ENCODE data around the gene S100A9.

The S100A9 gene

DNA sequence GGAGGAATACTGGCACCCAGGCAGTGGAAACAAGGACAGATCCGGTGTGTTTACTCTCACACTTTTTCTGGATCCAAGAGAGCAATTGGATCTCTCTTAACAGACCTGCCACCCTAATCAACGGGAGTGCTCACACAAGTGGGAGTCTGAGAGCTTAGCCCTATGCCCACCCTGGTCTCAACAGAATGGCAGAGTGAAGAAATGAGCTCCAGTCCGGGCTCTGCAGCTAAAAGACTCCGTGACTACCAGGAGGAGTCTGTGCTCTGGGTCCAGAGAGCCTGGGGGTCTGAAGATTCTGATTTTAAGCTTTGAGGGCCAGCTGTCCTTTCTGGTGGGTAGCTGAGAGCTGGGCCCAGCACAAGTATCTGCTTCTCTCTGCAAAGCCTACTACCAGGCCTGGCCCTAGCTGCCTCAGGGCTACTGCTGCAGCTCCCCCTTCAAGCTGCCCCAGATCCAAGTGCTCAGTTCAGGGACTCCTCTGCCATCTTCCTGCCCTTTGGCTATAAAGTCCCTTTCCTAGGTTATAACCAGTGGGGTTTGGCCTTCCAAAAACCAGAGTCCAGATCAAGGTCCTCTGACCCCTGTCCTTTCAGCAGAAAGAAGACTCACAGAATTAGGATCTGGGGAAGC is 3.9 kb downstream of the S100A9 start:
- no peak for DNase-seq (ENCODE audit: low read depth)

DNA sequence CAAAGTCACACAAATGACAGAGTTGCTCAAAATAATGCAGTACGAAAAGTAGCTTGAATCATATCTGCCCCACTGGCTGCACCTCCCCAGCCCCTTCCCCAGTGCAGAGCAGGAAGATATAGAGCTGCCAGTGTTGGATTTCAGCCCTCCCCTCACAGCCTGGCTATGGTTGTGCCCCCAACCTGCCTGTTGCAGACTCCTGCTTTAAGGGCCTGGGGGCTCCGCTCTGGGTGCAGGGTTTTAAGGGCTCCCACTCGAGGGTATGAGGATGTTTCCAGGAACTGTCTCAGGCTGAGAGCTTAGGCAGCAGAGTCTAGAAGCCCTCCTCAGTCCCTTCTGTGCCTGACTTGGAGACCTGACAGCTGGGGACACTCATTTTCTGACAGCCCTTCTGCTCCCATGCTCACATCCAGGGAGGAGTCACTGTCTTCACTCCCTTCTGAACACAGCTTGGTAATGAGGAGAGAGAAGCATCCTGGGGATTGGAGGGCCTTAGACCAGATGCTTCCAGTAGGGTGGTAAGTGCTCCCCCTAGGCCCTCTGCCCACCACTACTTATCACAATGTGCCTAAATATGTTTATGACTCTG is 4.6 kb downstream of the S100A9 start:
- no peak for DNase-seq (ENCODE audit: low read depth)

DNA sequence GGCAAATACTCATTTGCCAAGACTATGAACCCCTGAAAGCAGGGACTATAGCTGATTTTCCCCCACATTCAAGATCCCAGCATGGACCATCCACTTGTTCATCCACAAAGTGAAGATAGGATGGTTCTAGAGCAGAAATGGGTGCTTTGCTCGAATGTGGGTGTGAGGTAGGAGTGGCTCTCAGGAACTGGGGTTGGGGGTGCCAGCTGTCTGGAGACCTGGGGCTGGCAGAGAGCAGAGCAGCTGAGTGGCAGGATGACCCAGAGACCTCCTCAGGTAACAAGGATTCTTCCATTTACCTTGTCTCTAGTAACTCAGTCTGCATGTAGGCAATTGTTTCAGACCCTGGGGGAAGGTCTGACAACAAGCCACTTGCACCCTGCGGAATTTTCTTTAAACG is 6.0 kb downstream of the S100A9 start:
- DNase-seq (ENCODE audit: low read depth), result no peak

DNA sequence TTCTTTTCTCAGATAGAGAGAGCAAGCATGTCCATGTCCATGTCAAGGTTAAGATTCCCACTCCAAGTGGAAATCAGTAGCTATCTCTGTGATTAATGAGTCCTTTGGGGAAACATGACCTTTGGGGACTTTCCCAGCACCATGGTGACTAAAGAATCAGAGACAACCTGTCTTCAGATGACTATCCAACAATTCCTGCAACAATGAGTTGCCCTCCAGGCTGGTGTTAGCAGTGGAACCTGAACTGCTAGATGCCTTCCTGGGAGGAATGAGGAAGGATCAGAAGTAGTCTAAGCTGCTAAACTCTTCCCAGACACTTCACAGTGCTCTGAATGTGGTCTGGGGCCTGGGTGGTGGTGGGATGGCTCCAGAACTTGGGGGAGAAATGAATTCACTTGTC is 6.5 kb downstream of the S100A9 start:
- no peak for DNase-seq (ENCODE audit: low read depth)

DNA sequence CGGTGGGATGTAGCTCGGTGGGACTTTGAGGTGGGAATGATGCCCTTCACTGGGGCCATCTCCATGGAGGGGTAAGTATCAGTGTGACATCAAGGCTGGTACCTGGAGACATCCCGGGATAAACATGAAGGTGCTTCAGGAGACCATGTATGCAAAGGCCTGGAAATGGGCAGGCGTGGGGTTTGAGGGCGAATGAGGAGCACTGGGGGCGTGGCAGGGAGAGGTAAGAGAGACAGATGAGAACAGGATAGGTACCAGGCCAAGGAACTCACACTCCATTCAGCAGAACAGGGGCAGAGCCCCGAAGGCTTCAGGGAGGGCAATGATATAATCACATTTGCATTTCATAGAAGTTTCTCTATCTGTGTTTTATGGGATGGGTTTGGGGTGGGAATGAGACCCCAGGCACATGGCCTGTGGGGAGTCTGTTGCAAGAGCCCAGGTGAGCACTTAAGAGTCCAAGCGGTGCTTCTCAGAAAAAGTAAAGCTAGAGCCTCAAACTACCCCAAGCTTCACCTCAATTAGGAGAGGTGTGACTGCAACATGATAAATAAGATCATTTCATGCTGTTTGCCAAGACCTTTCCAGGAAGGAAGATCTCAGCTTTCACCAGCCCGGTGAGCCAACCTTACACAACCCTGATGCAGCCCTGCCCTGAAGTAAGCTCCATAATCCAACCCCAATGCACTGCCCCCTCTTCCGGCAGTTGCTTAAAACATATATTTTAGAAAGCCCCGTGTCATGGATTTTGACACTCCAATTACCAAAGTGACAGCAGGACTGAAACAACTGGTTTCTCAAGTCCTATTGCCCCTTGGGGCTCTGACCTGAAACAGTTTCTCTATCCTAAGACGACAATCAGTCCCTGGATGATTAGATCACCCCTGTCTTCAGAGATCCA is 7.4 kb downstream of the S100A9 start:
- DNase-seq (ENCODE audit: low read depth), result no peak

DNA sequence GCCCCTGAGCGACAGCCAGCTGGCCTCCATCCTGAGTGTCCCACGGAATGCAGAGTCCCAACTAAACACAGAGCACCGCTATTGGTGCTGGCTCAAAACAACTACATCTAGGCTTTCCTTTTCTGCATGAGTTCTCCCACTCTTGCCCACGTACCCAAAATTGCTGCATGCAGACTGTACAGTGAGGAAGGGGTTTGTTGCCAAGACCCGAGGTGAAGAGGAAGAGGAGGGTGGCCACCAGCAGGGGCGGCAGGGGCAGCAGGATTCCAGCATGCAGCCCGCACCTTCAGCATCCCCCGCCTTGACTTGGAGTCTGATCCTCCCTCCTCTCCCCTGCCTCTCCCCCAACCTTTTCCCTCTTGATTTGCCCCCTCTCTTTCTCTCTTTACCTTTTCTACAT is 8.0 kb downstream of the S100A9 start:
- DNase-seq (ENCODE audit: low read depth), result no peak

DNA sequence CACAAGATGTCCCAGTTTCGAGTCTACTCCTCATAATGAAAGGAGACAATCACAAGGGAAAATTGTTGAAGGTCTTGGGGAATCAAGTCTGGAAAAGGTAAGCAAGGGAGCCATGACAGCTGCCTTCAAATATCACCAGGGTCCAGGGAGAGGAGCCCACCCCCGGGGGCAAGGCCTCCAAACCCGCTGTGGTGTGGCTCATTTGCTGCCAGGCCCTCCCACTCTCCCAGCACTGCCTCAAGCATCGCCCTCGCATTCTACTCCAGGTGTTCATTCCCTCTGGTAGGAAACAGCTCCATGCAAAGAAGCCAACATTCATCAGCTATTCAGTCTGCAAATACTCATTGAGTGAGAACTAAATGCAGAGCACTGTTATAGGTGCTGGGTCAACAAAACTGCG is 8.6 kb downstream of the S100A9 start:
- no peak for DNase-seq (ENCODE audit: low read depth)

DNA sequence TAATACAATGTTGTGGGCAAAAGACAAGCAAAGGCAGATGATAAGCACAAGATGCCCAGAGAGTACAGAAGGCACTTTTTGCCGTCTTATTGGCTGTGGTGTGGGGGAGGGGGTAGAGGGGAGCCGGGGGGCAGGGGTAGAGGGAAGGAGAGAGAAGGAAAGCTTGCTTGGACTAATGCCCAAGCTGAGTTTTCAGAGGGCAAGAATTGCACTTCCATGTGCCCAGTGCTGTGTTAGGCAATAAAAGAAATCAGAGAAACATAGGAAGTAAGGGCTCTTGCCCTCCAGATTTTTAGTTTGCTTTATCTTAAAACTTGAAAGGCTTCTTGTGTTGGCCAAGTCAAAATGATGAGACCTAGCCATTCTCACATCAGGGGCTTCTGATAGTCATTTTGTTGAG is 9.4 kb downstream of the S100A9 start:
- DNase-seq (ENCODE audit: low read depth), result no peak

DNA sequence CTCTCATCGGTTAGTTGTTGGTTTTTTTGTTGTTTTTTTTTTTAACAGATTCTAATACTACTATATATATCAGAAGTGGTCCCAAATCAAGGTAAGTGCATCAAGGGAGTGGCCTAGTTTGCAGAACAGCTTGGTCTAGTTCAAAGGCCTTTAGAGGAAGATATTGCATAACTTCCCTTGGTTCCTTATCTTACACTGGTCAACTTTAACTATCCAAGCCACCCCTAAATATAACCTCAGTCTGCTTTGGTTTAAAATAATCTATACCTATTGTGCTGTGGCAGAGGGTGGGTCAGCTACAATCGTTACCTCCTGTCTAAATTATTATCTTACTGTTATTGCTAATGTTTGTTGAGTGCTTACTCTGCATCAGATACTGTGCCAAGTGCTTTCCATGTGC is 10.8 kb downstream of the S100A9 start:
- DNase-seq (ENCODE audit: low read depth), result no peak

DNA sequence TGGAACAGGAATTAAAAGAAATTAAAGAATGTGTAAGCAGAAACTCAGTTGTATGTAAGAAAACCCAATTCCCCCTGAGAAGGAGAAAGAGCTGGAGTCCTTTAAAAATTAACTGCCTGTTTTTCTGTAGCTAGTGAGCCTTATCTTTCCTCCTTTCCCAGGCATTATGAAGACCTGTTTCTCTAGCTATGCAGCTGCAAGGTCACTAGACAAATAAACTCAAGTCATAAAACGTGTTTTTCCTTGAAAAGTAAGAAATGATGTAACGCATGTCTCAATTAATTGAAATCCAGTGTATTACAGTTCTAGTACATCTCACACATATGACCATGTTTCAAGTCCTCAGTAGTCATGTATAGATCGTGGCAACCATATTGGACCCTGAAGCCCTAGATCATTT is 12.5 kb downstream of the S100A9 start:
- no peak for DNase-seq (ENCODE audit: low read depth)

DNA sequence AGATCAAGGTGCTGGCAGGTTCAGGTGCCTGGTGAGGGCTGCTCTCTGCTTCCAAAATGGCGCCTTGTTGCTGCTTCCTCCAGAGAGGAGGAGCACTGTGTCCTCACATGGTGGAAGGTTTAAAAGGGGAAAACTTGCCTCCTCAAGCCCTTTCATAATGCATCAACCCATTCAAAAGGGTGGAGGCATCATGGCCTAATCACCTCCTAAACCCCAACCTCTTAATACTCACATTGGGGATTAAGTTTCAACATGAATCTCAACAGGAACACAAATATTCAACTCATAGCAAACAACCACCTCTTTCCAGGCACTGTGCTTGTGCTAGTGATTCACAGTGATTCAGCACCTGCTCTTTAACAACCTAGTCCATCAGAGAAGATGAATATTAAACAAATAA is 13.6 kb downstream of the S100A9 start:
- no peak for DNase-seq (ENCODE audit: low read depth)

DNA sequence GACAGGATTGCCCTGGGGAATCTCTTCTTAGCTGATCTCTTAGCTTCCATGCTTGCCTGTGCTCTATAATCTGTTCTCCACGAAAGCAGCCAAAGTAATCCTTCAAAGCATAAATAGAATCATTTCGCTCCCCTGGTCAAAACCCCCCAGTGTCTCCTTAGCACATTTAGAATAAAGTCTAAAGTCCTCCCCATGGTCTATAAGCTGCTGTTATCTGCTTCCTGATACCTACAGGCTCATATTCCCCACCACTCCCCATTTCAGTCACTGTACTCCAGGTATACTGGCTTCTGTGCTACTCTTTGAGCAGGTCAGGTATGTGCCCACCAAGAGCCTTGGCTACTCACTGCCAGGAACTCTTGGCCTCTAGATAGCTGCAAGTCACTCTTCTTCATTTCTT is 14.9 kb downstream of the S100A9 start:
- DNase-seq (ENCODE audit: low read depth), result no peak

DNA sequence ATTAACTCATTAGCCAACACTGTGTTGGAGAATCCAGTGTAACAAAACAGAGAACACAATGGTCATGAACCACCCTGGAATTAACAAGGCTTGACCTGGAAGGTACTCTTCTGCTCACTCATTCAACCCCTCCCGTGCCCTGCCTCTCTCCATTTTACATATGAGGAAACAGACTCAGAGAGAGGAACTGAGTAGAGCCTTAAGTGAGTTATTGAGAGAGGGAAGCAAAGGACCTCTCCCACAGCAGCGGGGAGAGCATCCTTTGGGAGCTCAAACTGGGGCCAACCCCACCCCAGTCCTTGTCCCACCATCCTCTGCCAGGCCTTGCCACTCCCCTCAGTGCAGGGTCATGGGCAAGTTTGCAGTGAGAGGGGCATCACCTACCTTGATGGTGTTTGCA is 16.4 kb downstream of the S100A9 start:
- no peak for DNase-seq (ENCODE audit: low read depth)

DNA sequence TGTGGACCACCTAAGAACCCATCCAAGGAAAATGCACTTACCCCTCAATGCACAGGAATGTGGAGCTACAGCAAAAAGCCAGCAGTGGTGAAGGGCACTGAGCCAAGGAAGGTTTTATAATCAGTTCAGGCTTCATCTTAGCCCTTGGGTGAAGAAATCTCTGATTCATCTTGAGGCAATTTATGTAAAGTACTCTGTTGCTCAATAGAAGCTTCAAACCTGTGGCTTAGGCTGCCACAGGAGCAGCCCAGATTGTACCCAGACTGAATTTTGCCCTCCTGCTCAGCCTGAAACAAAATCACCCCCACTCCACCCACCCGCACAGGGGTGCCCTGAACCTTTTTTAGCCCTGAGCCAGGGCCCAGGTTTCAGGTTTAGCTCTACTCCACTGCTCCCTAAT is 17.9 kb downstream of the S100A9 start, which contains the start of gene S100A12:
TSS of gene S100A12 (minus strand) at position 111 of the 400 bp plus-strand sequence. CDS start 1,029 bp downstream, outside the sequence.
- no peak for DNase-seq (ENCODE audit: low read depth)

DNA sequence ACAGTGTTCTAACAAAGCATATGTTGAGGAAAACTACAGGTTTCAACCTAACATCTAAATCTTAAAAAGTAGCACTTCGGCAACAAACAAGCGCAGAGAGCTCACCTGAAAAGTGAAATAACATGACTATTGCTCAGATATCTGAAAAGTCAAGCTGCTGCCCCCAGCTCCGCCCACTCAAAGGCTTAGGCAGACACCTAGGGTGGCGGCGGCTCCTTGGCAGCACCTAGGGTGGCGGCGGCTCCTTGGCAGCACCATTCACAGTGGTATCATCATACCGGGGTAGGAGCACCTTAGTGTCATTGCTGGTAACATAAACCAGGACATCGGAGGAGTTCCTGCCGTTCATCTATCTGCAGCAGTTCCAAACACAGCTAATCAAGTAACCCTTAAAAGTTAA is 21.9 kb downstream of the S100A9 start:
- DNase-seq (ENCODE audit: low read depth), result no peak

DNA sequence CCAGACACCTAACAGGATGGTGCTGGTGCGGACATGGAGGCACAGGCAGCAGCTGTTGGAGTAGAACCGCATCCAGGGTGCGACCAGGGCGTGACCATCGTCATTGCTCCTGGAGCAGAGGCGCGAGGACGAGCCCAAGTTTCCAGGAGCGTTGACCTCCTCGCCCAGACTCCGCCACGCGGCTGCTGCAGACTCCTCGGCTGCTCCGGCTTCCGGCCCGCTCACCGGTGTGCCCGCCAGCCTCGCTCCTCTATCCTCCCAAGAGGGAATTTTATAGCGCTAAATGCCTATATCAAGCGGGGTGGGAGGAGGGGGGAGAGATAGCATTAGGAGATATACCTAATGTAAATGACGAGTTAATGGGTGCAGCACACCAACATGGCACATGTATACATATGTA is 23.1 kb downstream of the S100A9 start:
- DNase-seq (ENCODE audit: low read depth), result no peak

DNA sequence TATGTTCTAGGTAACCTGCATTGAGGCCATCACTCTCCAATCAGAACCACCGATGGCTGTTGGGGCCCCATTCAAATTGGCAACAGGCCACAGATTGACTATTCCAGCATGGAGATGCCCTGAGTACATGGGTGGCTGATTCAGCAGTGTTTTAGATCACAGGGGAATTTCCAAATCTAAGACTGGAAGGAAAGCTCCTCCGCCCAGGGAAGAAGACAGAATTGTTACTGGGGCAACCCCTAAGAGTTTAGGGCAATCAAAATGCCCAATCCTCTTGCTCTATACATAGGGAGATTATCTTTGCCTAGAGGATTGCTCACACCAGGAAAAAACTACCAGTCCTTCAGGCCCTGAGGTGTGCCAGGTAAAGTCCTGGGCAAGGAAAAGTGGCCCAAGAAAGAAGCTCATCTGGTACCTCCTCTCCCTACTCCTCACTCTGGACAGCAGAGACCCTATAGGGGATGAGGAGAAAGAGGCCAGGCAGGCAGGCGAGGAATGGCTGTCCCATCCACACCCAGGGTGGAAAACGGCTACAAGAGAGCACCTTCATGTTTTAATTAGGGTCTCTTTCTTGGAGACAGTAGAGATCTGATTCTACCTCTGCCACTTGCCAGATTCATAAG is 27.4 kb downstream of the S100A9 start:
- no peak for DNase-seq (ENCODE audit: low read depth)

DNA sequence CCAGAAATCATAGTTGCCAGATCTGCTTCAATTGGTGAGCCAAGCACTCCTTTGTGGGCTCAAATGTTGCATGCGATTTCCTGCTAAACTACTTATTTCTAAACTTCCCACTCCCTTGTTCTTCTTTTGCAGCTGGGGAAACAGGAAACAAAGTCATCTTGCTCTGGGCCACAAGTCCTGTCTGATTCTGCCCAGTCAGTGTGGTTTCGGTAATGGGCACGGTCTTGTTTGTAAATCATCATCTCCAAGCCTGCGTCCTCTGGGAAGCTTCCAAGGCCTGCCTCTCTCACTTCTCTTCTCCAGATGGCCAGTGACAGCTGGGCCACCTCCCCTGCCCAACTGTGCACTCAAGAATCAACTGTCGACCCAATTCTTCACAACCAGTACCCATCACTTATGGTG is 28.8 kb downstream of the S100A9 start:
- no peak for DNase-seq (ENCODE audit: low read depth)

DNA sequence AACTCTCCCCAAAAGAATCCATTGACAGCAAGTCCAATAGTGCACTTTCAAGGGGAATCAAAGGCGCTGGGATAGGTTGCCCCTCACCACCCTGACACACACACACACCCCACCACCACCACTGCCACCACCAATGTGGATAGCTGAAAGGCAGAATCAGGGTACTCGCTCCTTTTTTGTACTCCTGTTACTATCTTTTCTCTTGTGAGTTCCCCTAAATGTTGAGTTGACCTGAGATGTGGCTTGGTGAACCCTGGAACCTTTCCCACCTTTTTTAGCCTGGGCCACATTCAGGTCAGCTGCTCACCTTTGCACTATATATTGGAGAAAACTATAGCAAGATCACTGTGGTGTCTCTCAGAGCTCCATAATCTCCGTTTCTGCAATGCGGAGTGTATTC is 29.3 kb downstream of the S100A9 start:
- no peak for DNase-seq (ENCODE audit: low read depth)

DNA sequence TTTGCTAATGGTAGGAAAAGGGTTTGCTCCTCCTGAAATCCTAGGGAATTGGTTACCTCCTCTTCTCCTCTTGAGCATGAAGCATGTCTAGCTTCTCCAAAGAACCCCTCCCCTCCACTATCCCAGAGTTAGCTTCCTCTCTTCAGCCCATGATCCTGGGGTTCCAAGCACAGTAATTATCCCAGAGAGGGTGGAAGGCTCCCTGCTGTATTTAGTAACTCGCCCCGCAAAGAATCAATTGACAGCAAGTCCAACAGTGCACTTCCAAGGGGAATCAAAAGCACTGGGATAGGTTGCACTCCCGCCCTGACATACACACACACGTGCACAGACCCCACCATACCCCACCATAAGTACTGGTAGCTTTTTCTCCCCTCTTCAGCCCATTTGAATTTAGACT is 30.1 kb downstream of the S100A9 start:
- no peak for DNase-seq (ENCODE audit: low read depth)

DNA sequence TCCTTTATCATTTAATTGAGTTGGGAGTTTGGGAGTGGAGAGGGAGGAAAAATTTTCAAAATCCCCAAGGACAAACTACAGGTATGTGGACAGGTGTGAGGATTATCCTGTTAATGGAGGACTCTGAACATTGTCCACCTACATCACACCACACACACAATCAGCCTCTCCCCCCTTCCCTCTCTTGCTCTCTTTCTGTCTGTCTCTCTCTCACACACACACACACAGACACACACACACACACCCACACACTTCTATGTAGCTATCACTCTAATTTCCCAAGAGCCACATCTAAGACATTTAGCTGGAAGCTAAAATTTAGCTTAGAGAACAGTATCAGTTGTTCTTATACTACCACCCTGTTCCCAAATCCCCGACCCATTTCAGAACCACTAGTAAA is 31.7 kb downstream of the S100A9 start:
- no peak for DNase-seq (ENCODE audit: low read depth)

DNA sequence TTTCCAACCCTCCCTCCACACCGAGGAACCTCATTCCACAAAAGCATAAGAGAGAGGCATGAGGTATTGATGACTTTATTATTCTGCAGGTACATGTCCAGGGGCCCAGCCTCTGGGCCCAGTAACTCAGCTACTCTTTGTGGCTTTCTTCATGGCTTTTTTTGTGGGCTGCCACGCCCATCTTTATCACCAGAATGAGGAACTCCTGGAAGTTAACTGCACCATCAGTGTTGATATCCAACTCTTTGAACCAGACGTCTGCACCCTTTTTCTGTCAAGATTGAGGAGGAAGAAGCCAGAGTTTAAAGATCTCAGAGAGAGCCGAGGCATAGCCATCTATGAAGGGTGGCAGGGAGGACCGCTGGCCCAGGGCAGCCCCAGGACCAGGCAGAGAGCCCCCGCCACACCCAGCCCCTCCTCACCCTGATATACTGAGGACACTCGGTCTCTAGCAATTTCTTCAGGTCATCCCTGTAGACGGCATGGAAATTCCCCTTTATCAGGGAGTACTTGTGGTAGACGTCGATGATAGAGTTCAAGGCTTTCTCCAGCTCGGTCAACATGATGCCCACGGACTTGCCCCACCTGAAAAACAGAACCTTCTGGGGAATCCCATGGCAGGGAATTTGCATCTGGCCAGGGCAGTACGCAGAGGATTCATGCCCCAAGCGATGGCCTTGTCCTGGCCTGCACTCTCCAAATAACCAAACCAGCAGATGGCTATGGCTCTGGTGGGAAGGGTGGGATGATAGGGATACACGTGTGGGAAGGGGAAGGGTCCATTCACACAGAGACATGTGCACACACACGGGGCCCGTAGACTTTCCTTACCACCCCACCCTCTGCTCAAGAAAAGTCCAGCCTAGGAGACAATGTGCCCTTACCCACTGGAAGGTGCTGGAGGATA is 32.6 kb downstream of the S100A9 start:
- no peak for DNase-seq (ENCODE audit: low read depth)
